ENCODE results near the gene MEIS3. TPM values are rescaled to one million over a fixed set of nuclear protein-coding genes. Genes with fewer than 3 reads are reported as not detected.
A peak's percentile ranks its signal among the peaks of the same experiment; 100 is the strongest.

MEIS3 gene
- total RNA-seq (2021; fragmentation: NEBNext Ultra II Directional; extraction: Animal tissue kit (Norgen Biotek cat#: 25700)), result 10 to 100 TPM; 34.1 to 50.3 (median 46.3) TPM
- long read RNA-seq, partial matches to known transcripts, result 3 of 6 reads
- long read RNA-seq, other reads (novel, unspliced or antisense), result 3 of 6 reads

DNA sequence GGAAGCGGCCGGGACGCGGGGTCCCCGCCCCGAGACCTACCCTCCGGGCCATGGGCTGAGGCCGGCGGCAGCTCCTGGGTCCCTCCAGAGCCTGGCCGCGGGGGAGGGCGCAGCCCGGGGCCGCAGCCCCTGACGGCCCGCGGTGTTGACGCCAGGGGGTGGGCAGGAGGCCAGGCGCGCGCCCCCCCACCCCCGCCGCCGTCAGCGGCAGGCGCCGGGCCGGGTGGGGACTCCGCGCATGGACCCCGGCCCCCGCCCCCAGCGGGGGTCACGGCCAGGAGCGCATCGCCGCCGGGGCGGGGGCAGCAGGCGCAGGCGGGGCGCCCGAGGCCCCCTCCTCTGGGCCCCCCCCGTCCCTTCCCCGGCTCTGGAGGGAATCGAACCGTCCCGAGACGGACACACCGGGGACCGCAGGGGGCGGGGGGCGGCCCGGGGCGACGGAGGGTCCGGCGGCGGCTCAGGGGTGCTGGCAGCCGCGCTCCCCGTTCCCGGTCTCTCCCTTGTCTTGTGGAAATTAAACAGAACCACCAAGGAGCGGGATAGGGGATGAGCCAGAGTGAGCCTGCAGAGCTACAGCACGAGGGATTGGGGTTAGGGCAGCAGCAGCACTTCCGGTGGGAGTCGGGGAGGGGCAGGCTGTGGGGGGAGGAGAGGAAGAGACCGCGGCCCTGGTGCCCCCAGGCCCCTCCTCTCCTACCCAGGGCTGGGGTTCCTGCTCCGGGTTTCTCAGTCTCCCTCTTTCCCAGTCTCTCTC is at the start of gene MEIS3:
TSS of gene MEIS3 (minus strand) at position 498 of the 754 bp plus-strand sequence. CDS start at position 52, 446 bp downstream.
- Mint-ChIP-seq H3K27me3 (ENCODE audit: insufficient read depth) (peaks cover 35% of the 10 kb centered on the region), H3K36me3 (ENCODE audit: low read depth) (peaks cover 3% of the 10 kb centered on the region), H3K4me1 (ENCODE audit: low read depth) (peaks cover 46% of the 10 kb centered on the region), H3K9me3 (no peaks in the 10 kb centered on the region), H3K4me3 (peak within 1 kb of the TSS; percentile 89), H3K27ac (peak within 1 kb of the TSS; percentile 5; the same call in 1 of the 2 replicates)
- DNase-seq, result no peak
- TF ChIP-seq CTCF (IDR thresholded peaks at IDR 0.05), result no peak

DNA sequence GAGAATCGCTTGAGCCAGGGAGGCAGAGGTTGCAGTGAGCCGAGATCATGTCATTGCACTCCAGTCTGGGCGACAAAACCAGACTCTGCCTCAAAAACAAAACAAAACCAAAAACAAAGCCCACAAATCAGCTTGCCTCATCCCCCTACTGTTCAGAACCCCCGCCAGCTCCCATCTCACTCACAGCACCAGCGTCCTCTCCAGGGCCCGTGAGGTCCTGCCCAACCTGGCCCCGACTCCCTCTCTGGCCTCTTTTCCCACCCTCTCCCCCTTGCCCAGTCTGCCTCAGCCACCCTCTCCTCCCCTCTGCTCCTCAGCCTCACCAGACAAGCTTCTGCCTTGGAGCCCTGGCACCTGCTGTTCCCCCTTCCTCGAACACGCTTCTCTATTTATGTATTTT is 48.6 kb upstream of the MEIS3 start:
- no peak overlapping the region for H3K27ac Mint-ChIP-seq
- H3K4me3 Mint-ChIP-seq, result no peak overlapping the region
- DNase-seq, result no peak
- no peaks in the 10 kb centered on the region for H3K36me3 Mint-ChIP-seq (ENCODE audit: low read depth)
- no peak for TF ChIP-seq CTCF (IDR thresholded peaks at IDR 0.05)
- H3K9me3 Mint-ChIP-seq, result no peaks in the 10 kb centered on the region
- H3K27me3 Mint-ChIP-seq (ENCODE audit: insufficient read depth), result peaks cover 43% of the 10 kb centered on the region
- peaks cover 11% of the 10 kb centered on the region for H3K4me1 Mint-ChIP-seq (ENCODE audit: low read depth)

DNA sequence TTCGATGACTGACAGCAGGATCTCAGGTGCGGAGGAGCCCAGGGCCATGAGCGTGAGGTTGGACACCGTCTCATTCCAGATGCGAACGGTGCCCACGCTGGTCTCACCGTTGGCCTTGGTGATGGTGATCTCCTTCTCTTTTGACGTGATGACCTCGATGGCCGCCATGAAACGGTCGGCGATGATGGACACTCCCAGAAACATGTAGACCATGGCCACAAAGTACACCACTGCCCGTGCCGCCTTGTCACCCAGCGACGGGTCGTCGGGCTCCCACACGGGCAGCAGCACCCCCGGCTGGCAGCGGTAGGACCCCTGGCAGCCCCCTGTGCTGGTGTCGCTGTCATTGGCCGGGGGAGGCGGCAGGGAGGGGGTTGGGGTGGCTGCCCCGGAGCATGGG is 46.6 kb upstream of the MEIS3 start:
- Mint-ChIP-seq H3K36me3 (ENCODE audit: low read depth) (no peaks in the 10 kb centered on the region), H3K4me1 (ENCODE audit: low read depth) (peaks cover under 1% of the 10 kb centered on the region), H3K4me3 (no peak overlapping the region), H3K27me3 (ENCODE audit: insufficient read depth) (peaks cover 42% of the 10 kb centered on the region), H3K9me3 (no peaks in the 10 kb centered on the region), H3K27ac (no peak overlapping the region)
- no peak for DNase-seq
- TF ChIP-seq CTCF (IDR thresholded peaks at IDR 0.05), result no peak

GRCh38 chr19:47464675-47465419 is 45.5 kb upstream of the MEIS3 start:
- Mint-ChIP-seq H3K4me1 (ENCODE audit: low read depth) (no peaks in the 10 kb centered on the region), H3K36me3 (ENCODE audit: low read depth) (no peaks in the 10 kb centered on the region), H3K27me3 (ENCODE audit: insufficient read depth) (peaks cover 33% of the 10 kb centered on the region), H3K27ac (no peak overlapping the region), H3K9me3 (no peaks in the 10 kb centered on the region), H3K4me3 (no peak overlapping the region)
- TF ChIP-seq CTCF (IDR thresholded peaks at IDR 0.05), result no peak
- DNase-seq, result no peak

- Mint-ChIP-seq H3K4me3 (no peak overlapping the region), H3K27ac (no peak overlapping the region), H3K36me3 (ENCODE audit: low read depth) (no peaks in the 10 kb centered on the region), H3K4me1 (ENCODE audit: low read depth) (no peaks in the 10 kb centered on the region), H3K9me3 (no peaks in the 10 kb centered on the region), H3K27me3 (ENCODE audit: insufficient read depth) (peaks cover 16% of the 10 kb centered on the region)
- no peak for TF ChIP-seq CTCF (IDR thresholded peaks at IDR 0.05)
- DNase-seq, result no peak
Measured at GRCh38 chr19:47461876-47462275, 42.5 kb upstream of the MEIS3 start.

All from HFFc6 (cell line).